ENCODE data around the gene IFT88.

DNA sequence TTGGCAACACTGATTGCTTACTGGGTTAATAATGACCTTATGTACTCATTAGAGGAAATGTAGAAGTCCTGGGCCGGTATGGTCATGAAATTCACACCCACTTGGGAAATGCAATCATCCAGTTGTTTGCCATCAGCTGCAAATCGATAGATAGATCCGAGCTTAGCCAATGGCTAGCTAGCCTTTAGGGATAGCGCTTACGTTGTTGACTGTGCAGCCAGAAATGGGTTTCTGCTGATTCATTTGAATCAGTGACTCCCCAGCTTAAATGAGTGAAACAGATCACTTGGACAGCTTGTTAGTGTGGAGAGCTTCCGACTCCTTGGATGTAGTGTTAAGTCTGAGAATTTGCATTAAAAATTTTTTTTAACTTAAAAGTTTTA is 148.4 kb downstream of the IFT88 start:
- TF ChIP-seq SUZ12 (IDR thresholded peaks at IDR 0.05; ENCODE audit: extremely low read depth, insufficient read depth, insufficient read length) (no peak), YY1 (IDR thresholded peaks at IDR 0.05; ENCODE audit: insufficient read depth, insufficient read length) (no peak), ZNF274 (IDR thresholded peaks at IDR 0.05; ENCODE audit: low read depth, low read length) (no peak)
